Forelimb muscle (tissue), 1 donor: Measurements from ENCODE around the gene TAS2R4. TPM values are rescaled to one million over a fixed set of nuclear protein-coding genes. Genes with fewer than 3 reads are reported as not detected.

ENCODE experiments used
- polyA plus RNA-seq: library from polyadenylated mRNA; unstranded; fragments of 120-200 nt; gene quantifications from one replicate; pipeline ENCODE4 v1.2.1, GENCODE V29; 2013; ENCODE audit not compliant: insufficient read length

The TAS2R4 gene
- polyA plus RNA-seq, 1 donor = 1.3 TPM

Other genes with a start within 250 kb of the TAS2R4 start
- gene AGK, start 225.3 kb upstream of the TAS2R4 start, polyA plus RNA-seq = 18.4 TPM
- gene DENND11, start 74.5 kb upstream of the TAS2R4 start, polyA plus RNA-seq = 7.7 TPM
- gene WEE2, start 68.3 kb upstream of the TAS2R4 start, polyA plus RNA-seq = 0.09 TPM
- gene SSBP1, start 38.3 kb upstream of the TAS2R4 start, polyA plus RNA-seq = 87.4 TPM
- 0.38 TPM for gene TAS2R3, start 12.6 kb upstream of the TAS2R4 start, polyA plus RNA-seq
- gene TAS2R5, start 13.5 kb downstream of the TAS2R4 start, polyA plus RNA-seq = 2.4 TPM
- not detected for gene PRSS37, start 64.8 kb downstream of the TAS2R4 start, polyA plus RNA-seq
- not detected for gene OR9A4, start 139.7 kb downstream of the TAS2R4 start, polyA plus RNA-seq
- gene CLEC5A, start 170.3 kb downstream of the TAS2R4 start, polyA plus RNA-seq = 0.28 TPM
- gene TAS2R38, start 197.1 kb downstream of the TAS2R4 start, polyA plus RNA-seq = not detected
- 0.33 TPM for gene MGAM, start 219.2 kb downstream of the TAS2R4 start, polyA plus RNA-seq